Measurements from ENCODE around the gene TRPM8. TPM values are rescaled to one million over a fixed set of nuclear protein-coding genes. Genes with fewer than 3 reads are reported as not detected.

The TRPM8 gene
- total RNA-seq, 2 donors from 2014 or later: not detected

GRCh38 chr2:234029150-234029733, 112.1 kb downstream of the TRPM8 start:
- Histone ChIP-seq H3K27ac (no peak overlapping the region), H3K27me3 (no peaks in the 10 kb centered on the region), H3K4me3 (no peak overlapping the region), H3K4me1 (no peaks in the 10 kb centered on the region), H3K36me3 (no peaks in the 10 kb centered on the region), H3K9me3 (peaks cover 0 to 24% of the 10 kb centered on the region in 2 donors)
- DNase-seq (ENCODE audit: low spot score): no peak
- TF ChIP-seq, protein P1, sequence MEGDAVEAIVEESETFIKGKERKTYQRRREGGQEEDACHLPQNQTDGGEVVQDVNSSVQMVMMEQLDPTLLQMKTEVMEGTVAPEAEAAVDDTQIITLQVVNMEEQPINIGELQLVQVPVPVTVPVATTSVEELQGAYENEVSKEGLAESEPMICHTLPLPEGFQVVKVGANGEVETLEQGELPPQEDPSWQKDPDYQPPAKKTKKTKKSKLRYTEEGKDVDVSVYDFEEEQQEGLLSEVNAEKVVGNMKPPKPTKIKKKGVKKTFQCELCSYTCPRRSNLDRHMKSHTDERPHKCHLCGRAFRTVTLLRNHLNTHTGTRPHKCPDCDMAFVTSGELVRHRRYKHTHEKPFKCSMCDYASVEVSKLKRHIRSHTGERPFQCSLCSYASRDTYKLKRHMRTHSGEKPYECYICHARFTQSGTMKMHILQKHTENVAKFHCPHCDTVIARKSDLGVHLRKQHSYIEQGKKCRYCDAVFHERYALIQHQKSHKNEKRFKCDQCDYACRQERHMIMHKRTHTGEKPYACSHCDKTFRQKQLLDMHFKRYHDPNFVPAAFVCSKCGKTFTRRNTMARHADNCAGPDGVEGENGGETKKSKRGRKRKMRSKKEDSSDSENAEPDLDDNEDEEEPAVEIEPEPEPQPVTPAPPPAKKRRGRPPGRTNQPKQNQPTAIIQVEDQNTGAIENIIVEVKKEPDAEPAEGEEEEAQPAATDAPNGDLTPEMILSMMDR (IDR thresholded peaks at IDR 0.05): no peak

DNA sequence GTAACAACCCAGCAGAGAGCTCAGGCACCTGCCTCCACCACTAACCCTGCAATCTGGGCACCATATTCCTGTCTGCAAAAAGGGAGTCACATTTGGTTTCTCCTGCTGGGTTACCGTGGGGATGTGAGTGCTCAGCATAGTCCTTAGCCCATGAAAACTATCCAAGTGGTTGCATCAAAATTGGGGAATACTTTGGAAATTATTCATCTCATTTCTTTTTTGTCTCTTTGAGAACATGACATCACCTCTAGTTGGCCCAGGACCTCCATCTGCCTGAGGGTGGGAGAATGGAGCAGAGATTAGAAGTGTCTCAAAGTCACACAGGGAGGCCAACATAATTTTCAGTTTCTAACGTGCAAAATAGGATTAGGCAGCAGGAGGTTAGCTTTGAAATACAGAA, 114.0 kb downstream of the TRPM8 start:
- no peaks in the 10 kb centered on the region for H3K4me1 ChIP-seq

DNA sequence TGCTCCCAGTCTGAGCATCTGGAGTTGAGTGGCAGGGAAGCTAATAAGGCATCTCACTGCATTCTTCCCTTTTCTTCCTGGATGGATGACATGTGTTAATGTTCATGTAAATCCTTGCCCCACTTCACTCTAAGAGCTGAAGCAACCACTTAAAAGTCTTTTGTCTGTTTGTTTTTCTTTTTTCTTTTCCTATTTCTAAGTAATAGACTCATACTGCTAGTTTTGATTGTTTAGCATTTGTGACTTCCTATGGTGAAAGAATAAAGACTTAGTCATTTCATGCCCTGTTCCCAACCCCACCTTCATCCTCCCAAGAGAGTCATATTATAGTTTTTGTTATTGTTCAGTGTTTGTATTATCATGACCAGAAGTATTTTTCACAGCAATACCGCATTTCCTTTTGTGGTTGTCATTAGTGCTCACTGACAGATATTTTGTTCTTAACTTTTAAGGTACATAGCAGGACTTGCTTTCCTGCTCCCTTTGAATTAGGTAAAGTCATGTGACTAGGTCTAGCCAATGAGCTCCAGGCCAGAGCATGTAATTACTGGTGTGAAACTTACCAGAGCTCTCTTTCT, 115.2 kb downstream of the TRPM8 start:
- Histone ChIP-seq H3K4me1 (no peaks in the 10 kb centered on the region), H3K27ac (no peak overlapping the region), H3K4me3 (no peak overlapping the region), H3K27me3 (no peaks in the 10 kb centered on the region), H3K36me3 (no peaks in the 10 kb centered on the region), H3K9me3 (peaks cover 0 to 38% of the 10 kb centered on the region in 2 donors)
- no peak for DNase-seq (ENCODE audit: low spot score)
- TF ChIP-seq, protein P1 (IDR thresholded peaks at IDR 0.05): no peak

More for the DNA sequence above, 114.0 kb downstream of the TRPM8 start:
- H3K36me3 ChIP-seq: no peaks in the 10 kb centered on the region
- no peak for DNase-seq (ENCODE audit: low spot score)
- peaks cover 0 to 34% of the 10 kb centered on the region in 2 donors for H3K9me3 ChIP-seq
- H3K27me3 ChIP-seq: no peaks in the 10 kb centered on the region
- no peak overlapping the region for H3K4me3 ChIP-seq
- no peak overlapping the region for H3K27ac ChIP-seq
- TF ChIP-seq, protein P1 (IDR thresholded peaks at IDR 0.05): no peak

- Histone ChIP-seq H3K27ac (no peak overlapping the region), H3K36me3 (no peaks in the 10 kb centered on the region), H3K27me3 (no peaks in the 10 kb centered on the region), H3K4me1 (no peaks in the 10 kb centered on the region), H3K4me3 (no peak overlapping the region), H3K9me3 (peaks cover 0 to 38% of the 10 kb centered on the region in 2 donors)
- no peak for DNase-seq (ENCODE audit: low spot score)
- TF ChIP-seq, protein P1 (IDR thresholded peaks at IDR 0.05): no peak
These were observed 116.0 kb downstream of the TRPM8 start for GRCh38 chr2:234033174-234033573.

GRCh38 chr2:234033885-234034284, 116.7 kb downstream of the TRPM8 start:
- no peaks in the 10 kb centered on the region for H3K36me3 ChIP-seq
- TF ChIP-seq, protein P1 (IDR thresholded peaks at IDR 0.05): no peak
- no peak overlapping the region for H3K4me3 ChIP-seq
- H3K27me3 ChIP-seq: no peaks in the 10 kb centered on the region
- H3K4me1 ChIP-seq: no peaks in the 10 kb centered on the region
- DNase-seq (ENCODE audit: low spot score): no peak
- H3K9me3 ChIP-seq: peaks cover 0 to 38% of the 10 kb centered on the region in 2 donors
- no peak overlapping the region for H3K27ac ChIP-seq

Data from right atrium auricular region (tissue), 2 donors.